OCI-LY1 (cell line): ENCODE measurements around the gene SIX5.

Experiments used
- CTCF ChIP-seq: fragments of 200-600 bp; sonication (generic), shearing (Covaris generic); IDR thresholded peaks from 2 replicates; pipeline ENCODE4 v1.5.1; 2017; ENCODE audit warnings: mild to moderate bottlenecking, antibody characterized with exemption, low read length, moderate library complexity, mixed read lengths
- EZH2 ChIP-seq: fragments of 200-600 bp; sonication (generic), shearing (Covaris generic); IDR thresholded peaks from 2 replicates; pipeline ENCODE4 v1.8.0; 2017; ENCODE audit warnings: borderline replicate concordance, mixed run types, mild to moderate bottlenecking, antibody characterized with exemption, low read length, moderate library complexity, mixed read lengths

- no peak for TF ChIP-seq CTCF
- no peak for TF ChIP-seq EZH2
These were observed 22.9 kb upstream of the SIX5 start for GRCh38 chr19:45791744-45792469.
